ENCODE results near the gene TENM4. TPM values are rescaled to one million over a fixed set of nuclear protein-coding genes. Genes with fewer than 3 reads are reported as not detected.
A peak's percentile ranks its signal among the peaks of the same experiment; 100 is the strongest.

The TENM4 gene
- total and polyA plus RNA-seq, 4 donors, result 24.8 to 70.5 (median 38.1) TPM

GRCh38 chr11:79276736-79277325 is 164.0 kb downstream of the TENM4 start:
- DNase-seq (ENCODE audit: low read depth in 4 of 6, low spot score in 6 of 6), result peak in 5 of 6 donors; percentile 44 to 88 (median 59)
- H3K27ac ChIP-seq (ENCODE audit: low read depth, low read length), result peak overlapping the region; percentile 41

GRCh38 chr11:79274636-79275331 is 166.0 kb downstream of the TENM4 start:
- H3K27me3 ChIP-seq (ENCODE audit: control insufficient read depth, insufficient read depth, low read length), result no peaks in the 10 kb centered on the region
- H3K4me1 ChIP-seq (ENCODE audit: control insufficient read depth, insufficient read depth, low read length), result peaks cover 44% of the 10 kb centered on the region
- H3K9me3 ChIP-seq (ENCODE audit: control insufficient read depth, insufficient read depth, low read length), result no peaks in the 10 kb centered on the region
- H3K27ac ChIP-seq (ENCODE audit: low read depth, low read length), result no peak overlapping the region
- DNase-seq (ENCODE audit: low read depth in 4 of 6, low spot score in 6 of 6), result no peak
- no peak overlapping the region for H3K4me3 ChIP-seq (ENCODE audit: low read depth, low read length)
- H3K36me3 ChIP-seq (ENCODE audit: control insufficient read depth, insufficient read depth, low read length), result no peaks in the 10 kb centered on the region
- WGBS (ENCODE audit: insufficient coverage), result 11% methylated on average over 1 of the region's 9 CpGs

More at GRCh38 chr11:79276736-79277325, 164.0 kb downstream of the TENM4 start:
- Histone ChIP-seq H3K27me3 (ENCODE audit: control insufficient read depth, insufficient read depth, low read length) (no peaks in the 10 kb centered on the region), H3K4me3 (ENCODE audit: low read depth, low read length) (no peak overlapping the region), H3K4me1 (ENCODE audit: control insufficient read depth, insufficient read depth, low read length) (peaks cover 32% of the 10 kb centered on the region), H3K36me3 (ENCODE audit: control insufficient read depth, insufficient read depth, low read length) (no peaks in the 10 kb centered on the region), H3K9me3 (ENCODE audit: control insufficient read depth, insufficient read depth, low read length) (no peaks in the 10 kb centered on the region)
- 43% methylated on average over 1 of the region's 2 CpGs for WGBS (ENCODE audit: insufficient coverage)

- 34% methylated on average over 3 of the region's 3 CpGs for WGBS (ENCODE audit: insufficient coverage)
- Histone ChIP-seq H3K9me3 (ENCODE audit: control insufficient read depth, insufficient read depth, low read length) (no peaks in the 10 kb centered on the region), H3K4me3 (ENCODE audit: low read depth, low read length) (no peak overlapping the region), H3K36me3 (ENCODE audit: control insufficient read depth, insufficient read depth, low read length) (no peaks in the 10 kb centered on the region), H3K4me1 (ENCODE audit: control insufficient read depth, insufficient read depth, low read length) (peaks cover 50% of the 10 kb centered on the region), H3K27me3 (ENCODE audit: control insufficient read depth, insufficient read depth, low read length) (no peaks in the 10 kb centered on the region), H3K27ac (ENCODE audit: low read depth, low read length) (no peak overlapping the region)
- DNase-seq (ENCODE audit: low read depth in 4 of 6, low spot score in 6 of 6), result peak in 1 of 6 donors; percentile 36
Observed at GRCh38 chr11:79273781-79274180, 167.0 kb downstream of the TENM4 start.

GRCh38 chr11:79269611-79270307 is 171.1 kb downstream of the TENM4 start:
- no peaks in the 10 kb centered on the region for H3K27me3 ChIP-seq (ENCODE audit: control insufficient read depth, insufficient read depth, low read length)
- 15% methylated on average over 3 of the region's 6 CpGs for WGBS (ENCODE audit: insufficient coverage)
- no peaks in the 10 kb centered on the region for H3K9me3 ChIP-seq (ENCODE audit: control insufficient read depth, insufficient read depth, low read length)
- peak overlapping the region; percentile 83 for H3K27ac ChIP-seq (ENCODE audit: low read depth, low read length)
- H3K36me3 ChIP-seq (ENCODE audit: control insufficient read depth, insufficient read depth, low read length), result no peaks in the 10 kb centered on the region
- H3K4me1 ChIP-seq (ENCODE audit: control insufficient read depth, insufficient read depth, low read length), result peaks cover 33% of the 10 kb centered on the region
- DNase-seq (ENCODE audit: low read depth in 4 of 6, low spot score in 6 of 6), result peak in 2 of 6 donors; percentile 78 to 83
- H3K4me3 ChIP-seq (ENCODE audit: low read depth, low read length), result no peak overlapping the region

- no peak overlapping the region for H3K4me3 ChIP-seq (ENCODE audit: low read depth, low read length)
- WGBS (ENCODE audit: insufficient coverage), result no CpG with 5 or more reads among the region's 1 CpG
Observed at GRCh38 chr11:79266396-79266795, 174.4 kb downstream of the TENM4 start.

GRCh38 chr11:79265756-79266322 is 175.0 kb downstream of the TENM4 start:
- peaks cover 20% of the 10 kb centered on the region for H3K4me1 ChIP-seq (ENCODE audit: control insufficient read depth, insufficient read depth, low read length)
- no peaks in the 10 kb centered on the region for H3K36me3 ChIP-seq (ENCODE audit: control insufficient read depth, insufficient read depth, low read length)
- H3K9me3 ChIP-seq (ENCODE audit: control insufficient read depth, insufficient read depth, low read length), result no peaks in the 10 kb centered on the region
- no peak overlapping the region for H3K27ac ChIP-seq (ENCODE audit: low read depth, low read length)
- WGBS (ENCODE audit: insufficient coverage), result 82% methylated on average over 1 of the region's 4 CpGs
- H3K4me3 ChIP-seq (ENCODE audit: low read depth, low read length), result no peak overlapping the region
- H3K27me3 ChIP-seq (ENCODE audit: control insufficient read depth, insufficient read depth, low read length), result no peaks in the 10 kb centered on the region
- DNase-seq (ENCODE audit: low read depth in 4 of 6, low spot score in 6 of 6), result no peak

More at GRCh38 chr11:79266396-79266795, 174.4 kb downstream of the TENM4 start:
- no peak for DNase-seq (ENCODE audit: low read depth in 4 of 6, low spot score in 6 of 6)
- H3K27me3 ChIP-seq (ENCODE audit: control insufficient read depth, insufficient read depth, low read length), result no peaks in the 10 kb centered on the region
- H3K9me3 ChIP-seq (ENCODE audit: control insufficient read depth, insufficient read depth, low read length), result no peaks in the 10 kb centered on the region
- no peak overlapping the region for H3K27ac ChIP-seq (ENCODE audit: low read depth, low read length)
- H3K4me1 ChIP-seq (ENCODE audit: control insufficient read depth, insufficient read depth, low read length), result peaks cover 24% of the 10 kb centered on the region
- no peaks in the 10 kb centered on the region for H3K36me3 ChIP-seq (ENCODE audit: control insufficient read depth, insufficient read depth, low read length)

GRCh38 chr11:79264284-79264683 is 176.5 kb downstream of the TENM4 start:
- Histone ChIP-seq H3K27me3 (ENCODE audit: control insufficient read depth, insufficient read depth, low read length) (no peaks in the 10 kb centered on the region), H3K36me3 (ENCODE audit: control insufficient read depth, insufficient read depth, low read length) (no peaks in the 10 kb centered on the region), H3K4me3 (ENCODE audit: low read depth, low read length) (no peak overlapping the region), H3K27ac (ENCODE audit: low read depth, low read length) (no peak overlapping the region), H3K4me1 (ENCODE audit: control insufficient read depth, insufficient read depth, low read length) (peaks cover 7% of the 10 kb centered on the region), H3K9me3 (ENCODE audit: control insufficient read depth, insufficient read depth, low read length) (no peaks in the 10 kb centered on the region)
- WGBS (ENCODE audit: insufficient coverage), result 57% methylated on average over 3 of the region's 6 CpGs
- DNase-seq (ENCODE audit: low read depth in 4 of 6, low spot score in 6 of 6), result no peak

- Histone ChIP-seq H3K36me3 (ENCODE audit: control insufficient read depth, insufficient read depth, low read length) (no peaks in the 10 kb centered on the region), H3K4me3 (ENCODE audit: low read depth, low read length) (no peak overlapping the region), H3K4me1 (ENCODE audit: control insufficient read depth, insufficient read depth, low read length) (peaks cover 10% of the 10 kb centered on the region), H3K27me3 (ENCODE audit: control insufficient read depth, insufficient read depth, low read length) (no peaks in the 10 kb centered on the region), H3K9me3 (ENCODE audit: control insufficient read depth, insufficient read depth, low read length) (no peaks in the 10 kb centered on the region), H3K27ac (ENCODE audit: low read depth, low read length) (no peak overlapping the region)
- 40% methylated on average over 6 of the region's 7 CpGs for WGBS (ENCODE audit: insufficient coverage)
- peak in 2 of 6 donors; percentile 49 to 70 for DNase-seq (ENCODE audit: low read depth in 4 of 6, low spot score in 6 of 6)
Observed at GRCh38 chr11:79263001-79263400, 177.8 kb downstream of the TENM4 start.

- Histone ChIP-seq H3K9me3 (ENCODE audit: control insufficient read depth, insufficient read depth, low read length) (no peaks in the 10 kb centered on the region), H3K4me3 (ENCODE audit: low read depth, low read length) (no peak overlapping the region), H3K27me3 (ENCODE audit: control insufficient read depth, insufficient read depth, low read length) (no peaks in the 10 kb centered on the region), H3K36me3 (ENCODE audit: control insufficient read depth, insufficient read depth, low read length) (no peaks in the 10 kb centered on the region), H3K27ac (ENCODE audit: low read depth, low read length) (no peak overlapping the region), H3K4me1 (ENCODE audit: control insufficient read depth, insufficient read depth, low read length) (peaks cover 10% of the 10 kb centered on the region)
- no peak for DNase-seq (ENCODE audit: low read depth in 4 of 6, low spot score in 6 of 6)
- 89% methylated on average over 3 of the region's 4 CpGs for WGBS (ENCODE audit: insufficient coverage)
Observed at GRCh38 chr11:79262221-79262620, 178.6 kb downstream of the TENM4 start.
